ENCODE measurements around the gene RIN3. TPM values are rescaled to one million over a fixed set of nuclear protein-coding genes. Genes with fewer than 3 reads are reported as not detected.

Gene RIN3
- total RNA-seq, 1 donor from 2014 or later, result 70.6 TPM

DNA sequence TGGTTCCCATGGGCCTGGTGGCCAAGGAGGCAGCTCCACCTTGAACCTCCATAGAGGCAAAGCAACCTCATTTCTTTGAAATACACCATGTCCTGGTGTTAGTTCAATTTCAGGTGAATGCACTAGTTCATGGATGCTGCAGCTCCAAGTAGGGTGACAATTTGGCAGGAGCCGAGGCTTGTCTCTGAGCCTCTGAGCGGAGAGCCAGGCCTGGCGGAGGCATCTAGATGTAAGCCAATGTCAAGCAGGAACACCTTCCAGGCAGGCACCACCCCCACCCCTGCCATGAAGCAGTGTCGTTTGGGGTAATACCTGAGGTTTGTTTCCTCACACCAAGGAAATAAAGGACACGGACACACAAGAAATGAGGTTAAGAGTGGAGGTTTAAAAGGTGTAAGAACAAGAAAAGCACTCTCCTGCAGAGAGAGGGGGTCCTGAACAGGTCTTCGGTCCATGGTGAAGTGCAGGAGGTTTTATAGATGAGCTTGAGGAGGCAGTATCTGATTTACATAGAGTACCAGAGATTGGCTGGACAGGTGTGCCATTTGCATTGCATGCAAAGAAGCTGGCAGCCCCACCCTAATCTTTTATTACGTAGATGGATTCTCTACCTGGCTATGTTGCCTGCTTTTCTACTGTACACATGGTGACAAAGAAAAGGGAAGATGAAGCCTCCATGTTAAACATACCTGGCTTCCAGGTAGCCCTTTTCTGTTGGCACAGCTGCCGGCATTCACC is 60.3 kb downstream of the RIN3 start:
- H3K27me3 ChIP-seq (ENCODE audit: low read depth), result no peaks in the 10 kb centered on the region
- H3K36me3 ChIP-seq, result peaks cover 22% of the 10 kb centered on the region
- no peak overlapping the region for H3K27ac ChIP-seq
- ATAC-seq (no peak), DNase-seq (no peak)
- no peak overlapping the region for H3K4me3 ChIP-seq
- no peaks in the 10 kb centered on the region for H3K4me1 ChIP-seq
- TF ChIP-seq, protein P1, sequence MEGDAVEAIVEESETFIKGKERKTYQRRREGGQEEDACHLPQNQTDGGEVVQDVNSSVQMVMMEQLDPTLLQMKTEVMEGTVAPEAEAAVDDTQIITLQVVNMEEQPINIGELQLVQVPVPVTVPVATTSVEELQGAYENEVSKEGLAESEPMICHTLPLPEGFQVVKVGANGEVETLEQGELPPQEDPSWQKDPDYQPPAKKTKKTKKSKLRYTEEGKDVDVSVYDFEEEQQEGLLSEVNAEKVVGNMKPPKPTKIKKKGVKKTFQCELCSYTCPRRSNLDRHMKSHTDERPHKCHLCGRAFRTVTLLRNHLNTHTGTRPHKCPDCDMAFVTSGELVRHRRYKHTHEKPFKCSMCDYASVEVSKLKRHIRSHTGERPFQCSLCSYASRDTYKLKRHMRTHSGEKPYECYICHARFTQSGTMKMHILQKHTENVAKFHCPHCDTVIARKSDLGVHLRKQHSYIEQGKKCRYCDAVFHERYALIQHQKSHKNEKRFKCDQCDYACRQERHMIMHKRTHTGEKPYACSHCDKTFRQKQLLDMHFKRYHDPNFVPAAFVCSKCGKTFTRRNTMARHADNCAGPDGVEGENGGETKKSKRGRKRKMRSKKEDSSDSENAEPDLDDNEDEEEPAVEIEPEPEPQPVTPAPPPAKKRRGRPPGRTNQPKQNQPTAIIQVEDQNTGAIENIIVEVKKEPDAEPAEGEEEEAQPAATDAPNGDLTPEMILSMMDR (IDR thresholded peaks at IDR 0.05), result no peak
- no peaks in the 10 kb centered on the region for H3K9me3 ChIP-seq
- intact Hi-C loops (cut with DNase I), result no loop called here

DNA sequence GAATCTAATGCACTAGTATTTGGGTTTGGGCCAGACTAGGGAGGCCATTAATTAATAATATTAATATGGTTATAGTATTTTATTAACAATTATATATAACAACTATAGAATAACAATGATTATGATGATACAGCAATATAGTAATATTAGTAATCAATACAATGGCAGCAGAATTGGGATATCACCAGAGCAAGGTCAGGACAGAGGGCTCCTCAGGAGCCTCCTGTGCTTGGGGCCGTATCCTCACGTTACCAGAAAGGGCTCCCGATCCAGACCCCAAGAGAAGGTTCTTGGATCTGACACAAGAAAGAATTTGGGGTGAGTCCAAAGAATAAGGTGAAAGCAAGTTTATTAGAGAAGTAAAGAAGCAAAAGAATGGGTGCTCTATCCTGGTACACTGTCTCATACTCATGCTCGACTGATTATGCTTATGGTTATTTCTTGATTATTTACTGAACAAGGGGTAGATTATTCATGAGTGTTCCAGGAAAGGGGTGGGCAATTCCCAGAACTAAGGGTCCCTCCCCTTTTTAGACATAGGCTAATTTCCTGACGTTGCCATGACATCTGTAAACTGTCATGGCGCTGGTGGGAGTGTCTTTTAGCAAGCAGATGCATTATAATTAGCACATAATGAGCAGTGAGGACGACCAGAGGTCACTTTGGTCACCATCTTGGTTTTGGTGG is 61.6 kb downstream of the RIN3 start:
- Histone ChIP-seq H3K27me3 (ENCODE audit: low read depth) (no peaks in the 10 kb centered on the region), H3K4me1 (no peaks in the 10 kb centered on the region), H3K9me3 (no peaks in the 10 kb centered on the region), H3K27ac (no peak overlapping the region), H3K36me3 (peaks cover 35% of the 10 kb centered on the region), H3K4me3 (no peak overlapping the region)
- DNase-seq (no peak), ATAC-seq (no peak)
- intact Hi-C loops (cut with DNase I), result no loop called here
- TF ChIP-seq, protein P1 (IDR thresholded peaks at IDR 0.05), result no peak

DNA sequence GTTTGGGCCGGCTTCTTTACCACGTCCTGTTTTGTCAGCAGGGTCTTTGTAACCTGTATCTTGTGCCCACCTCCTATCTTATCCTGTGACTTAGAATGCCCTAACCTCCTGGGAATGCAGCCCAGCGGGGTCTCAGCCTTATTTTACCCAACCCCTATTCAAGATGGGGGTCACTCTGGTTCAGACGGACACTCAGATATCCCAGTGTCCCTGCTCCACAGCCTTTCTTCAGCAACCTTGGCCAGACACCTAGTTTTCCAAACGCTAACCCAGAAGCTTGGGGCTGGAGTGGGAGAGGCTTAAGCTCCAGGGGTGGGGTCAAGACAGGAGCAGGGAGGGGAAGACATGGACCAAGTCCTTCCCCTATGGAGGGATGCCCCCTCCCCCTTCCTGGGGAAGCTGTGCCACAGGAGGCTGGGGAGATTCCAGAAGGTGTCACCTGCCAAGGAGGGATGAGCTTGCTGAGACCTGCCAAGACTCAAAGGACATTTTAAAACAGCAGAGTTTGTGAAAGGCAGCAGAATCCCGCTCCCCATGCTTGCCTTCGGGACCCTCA is 62.2 kb downstream of the RIN3 start:
- Histone ChIP-seq H3K36me3 (peaks cover 40% of the 10 kb centered on the region), H3K27ac (no peak overlapping the region), H3K4me3 (no peak overlapping the region), H3K27me3 (ENCODE audit: low read depth) (no peaks in the 10 kb centered on the region), H3K4me1 (no peaks in the 10 kb centered on the region), H3K9me3 (no peaks in the 10 kb centered on the region)
- intact Hi-C loops (cut with DNase I), result no loop called here
- DNase-seq (no peak), ATAC-seq (no peak)
- TF ChIP-seq, protein P1 (IDR thresholded peaks at IDR 0.05), result no peak

DNA sequence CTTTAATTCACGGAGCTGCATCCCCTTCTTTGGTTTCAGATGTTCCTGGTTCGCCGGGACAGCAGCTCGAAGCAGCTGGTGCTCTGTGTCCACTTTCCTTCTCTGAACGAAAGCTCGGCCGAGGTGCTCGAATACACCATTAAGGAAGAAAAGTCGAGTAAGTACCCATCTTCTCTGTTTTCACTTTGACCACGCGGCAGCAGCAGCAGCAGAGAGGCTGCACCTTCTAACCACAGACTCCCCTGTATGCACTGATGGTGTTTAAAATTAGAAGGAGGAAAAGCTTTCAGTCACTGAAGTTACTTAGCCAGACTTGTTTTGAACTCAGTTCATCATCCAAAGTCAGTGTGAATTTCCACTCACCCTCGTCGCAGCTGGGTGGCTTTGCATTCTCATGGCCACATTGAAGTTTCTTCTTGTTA is 63.8 kb downstream of the RIN3 start:
- TF ChIP-seq, protein P1 (IDR thresholded peaks at IDR 0.05), result no peak
- no peaks in the 10 kb centered on the region for H3K9me3 ChIP-seq
- ATAC-seq (no peak), DNase-seq (no peak)
- H3K27ac ChIP-seq, result no peak overlapping the region
- no peaks in the 10 kb centered on the region for H3K27me3 ChIP-seq (ENCODE audit: low read depth)
- H3K4me1 ChIP-seq, result no peaks in the 10 kb centered on the region
- intact Hi-C loops (cut with DNase I), result no loop called here
- H3K36me3 ChIP-seq, result peaks cover 40% of the 10 kb centered on the region
- H3K4me3 ChIP-seq, result no peak overlapping the region

DNA sequence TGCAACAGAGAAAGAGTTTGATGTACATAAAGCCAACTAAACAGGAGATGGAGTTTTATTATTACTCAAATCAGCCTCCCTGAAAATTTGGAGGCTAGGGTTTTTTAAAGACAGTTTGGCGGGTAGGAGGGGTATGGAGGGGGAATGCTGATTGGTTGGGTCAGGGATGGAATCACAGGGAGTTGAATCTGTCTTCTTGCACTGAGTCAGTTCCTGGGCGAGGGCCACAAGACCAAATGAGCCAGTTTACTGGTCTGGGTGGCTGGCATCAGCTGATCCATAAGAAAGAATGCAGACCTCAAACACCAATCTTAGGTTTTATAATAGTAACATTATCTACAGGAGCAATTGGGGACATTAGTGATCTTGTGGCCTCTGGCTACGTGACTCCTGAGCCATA is 64.9 kb downstream of the RIN3 start:
- Histone ChIP-seq H3K36me3 (peaks cover 46% of the 10 kb centered on the region), H3K27ac (no peak overlapping the region), H3K9me3 (no peaks in the 10 kb centered on the region), H3K4me3 (no peak overlapping the region), H3K27me3 (ENCODE audit: low read depth) (no peaks in the 10 kb centered on the region), H3K4me1 (no peaks in the 10 kb centered on the region)
- TF ChIP-seq, protein P1 (IDR thresholded peaks at IDR 0.05), result no peak
- DNase-seq (no peak), ATAC-seq (no peak)
- intact Hi-C loops (cut with DNase I), result no loop called here

All from lower lobe of right lung (tissue), 2 donors.